ENCODE data around the gene NRDE2.
A peak's percentile ranks its signal among the peaks of the same experiment; 100 is the strongest.

- TF ChIP-seq CTCF (IDR thresholded peaks at IDR 0.05) (peak in 1 of 3 experiments; percentile 18), POLR2A (IDR thresholded peaks at IDR 0.05; ENCODE audit: low read depth) (no peak), POLR2AphosphoS5 (IDR thresholded peaks at IDR 0.05) (no peak)
These were observed 37.4 kb upstream of the NRDE2 start for GRCh38 chr14:90368946-90369721.
